Stimulated activated CD4-positive, alpha-beta T cell treated with anti-CD3 and anti-CD28 coated beads, TNF-alpha, amount 100 ng/mL, for 48 hours (primary cell): ENCODE results near the gene PRR5L.
A peak's percentile ranks its signal among the peaks of the same experiment; 100 is the strongest.
"Not testable (repeated sequence)": the region's sequence is repeated elsewhere in the genome, so short reads cannot be mapped to it uniquely, and the experiment has no call there.

ENCODE experiments used
- DNase-seq, 3 donors: peaks; one replicate each; pipeline ENCODE4 v3.0.0-alpha.2; 2020; ENCODE audit warnings: low read depth in 3 of 3

Gene PRR5L

GRCh38 chr11:36498721-36499120 is 202.6 kb downstream of the PRR5L start:
- no peak for DNase-seq

- DNase-seq, result no peak
Observed at GRCh38 chr11:36499315-36499714, 203.2 kb downstream of the PRR5L start.

GRCh38 chr11:36500315-36500721 is 204.2 kb downstream of the PRR5L start:
- DNase-seq, result no peak

- no peak for DNase-seq
Observed at GRCh38 chr11:36501236-36501635, 205.1 kb downstream of the PRR5L start.

- DNase-seq, result no peak
Observed at GRCh38 chr11:36507824-36508489, 211.9 kb downstream of the PRR5L start.

GRCh38 chr11:36508743-36509142 is 212.7 kb downstream of the PRR5L start:
- no peak for DNase-seq

- peak in 1 of 3 donors; percentile 10 for DNase-seq
Observed at GRCh38 chr11:36509201-36509639, 213.1 kb downstream of the PRR5L start.

GRCh38 chr11:36509694-36510593 is 213.9 kb downstream of the PRR5L start, which contains the start of gene TRAF6:
TRAF6 (minus strand) TSS chr11:36510272; CDS start chr11:36501515, 8,757 bp downstream.
- peak; percentile 73 to 90 (median 87) for DNase-seq

- DNase-seq, result no peak
Observed at GRCh38 chr11:36510594-36510942, 214.5 kb downstream of the PRR5L start.

GRCh38 chr11:36511062-36511461 is 215.0 kb downstream of the PRR5L start:
- DNase-seq, result not testable (repeated sequence)

GRCh38 chr11:36512016-36512415 is 215.9 kb downstream of the PRR5L start:
- DNase-seq, result no peak

- no peak for DNase-seq
Observed at GRCh38 chr11:36513965-36514364, 217.9 kb downstream of the PRR5L start.
